ENCODE measurements around the gene ADGB. TPM values are rescaled to one million over a fixed set of nuclear protein-coding genes. Genes with fewer than 3 reads are reported as not detected.

The ADGB gene
- total RNA-seq, 1 experiment from 2014 or later: not detected

DNA sequence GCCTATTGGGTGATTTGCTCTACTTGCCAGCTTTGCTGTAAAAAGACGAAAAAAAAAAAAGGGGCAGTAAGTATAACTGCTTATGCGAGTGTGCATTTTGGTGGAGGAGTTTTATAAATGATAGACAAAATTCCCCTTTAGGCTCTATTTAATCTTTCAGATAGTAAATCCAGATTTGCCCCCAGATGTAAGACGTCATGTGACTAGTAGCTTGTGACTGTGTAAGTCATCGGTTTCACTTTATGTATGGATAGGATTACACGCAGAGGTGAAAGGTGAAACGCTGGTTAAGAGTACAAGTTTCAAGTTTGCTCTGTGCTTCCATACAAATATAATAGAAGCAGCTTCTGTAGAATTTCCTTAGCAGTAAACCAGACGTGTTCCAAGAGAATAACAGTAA, 47.2 kb upstream of the ADGB start (continued):
- no peak for TF ChIP-seq ELF1 (IDR thresholded peaks at IDR 0.05; ENCODE audit: borderline replicate concordance, low read depth)

DNA sequence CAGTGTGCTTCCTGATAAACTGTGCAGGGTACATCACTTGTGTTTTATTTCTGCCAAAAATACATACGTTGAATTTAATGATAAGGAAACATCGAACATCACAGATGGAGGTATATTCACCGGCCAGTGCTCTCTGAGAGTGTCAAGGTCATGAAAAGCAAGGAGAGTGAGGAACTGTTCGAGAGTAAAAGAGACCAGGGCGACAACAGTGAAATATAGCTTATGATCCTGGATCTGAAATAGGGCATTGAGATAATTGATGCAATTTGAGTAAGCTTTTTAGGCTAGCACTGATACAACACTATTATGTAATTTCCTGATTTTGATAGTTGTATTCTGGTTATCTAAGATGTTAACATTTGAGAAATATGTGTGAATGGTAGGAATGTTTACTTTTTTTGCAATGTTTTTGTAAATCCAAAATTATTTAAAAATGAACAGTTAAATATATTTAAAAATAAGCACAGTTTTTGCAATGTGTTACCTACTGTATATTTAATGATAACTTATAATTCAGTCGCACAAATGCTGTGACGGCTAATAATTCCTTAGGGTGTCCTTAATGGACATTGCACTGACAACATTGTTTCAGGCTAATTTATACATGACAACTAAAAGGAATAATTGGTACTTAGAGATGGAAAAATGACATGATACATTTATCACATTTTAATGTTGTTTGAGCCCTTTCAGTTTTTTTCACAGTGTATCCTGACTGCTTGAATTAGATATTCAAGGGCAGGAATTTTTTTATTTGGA, 45.2 kb upstream of the ADGB start:
- H3K27ac ChIP-seq (ENCODE audit: low read depth, low read length): no peak overlapping the region
- no peaks in the 10 kb centered on the region for H3K9me3 ChIP-seq (ENCODE audit: control insufficient read depth in 1 of 2, insufficient read depth in 1 of 2, low read depth in 1 of 2, low read length in 2 of 2)
- no peaks in the 10 kb centered on the region for H3K36me3 ChIP-seq (ENCODE audit: control insufficient read depth in 1 of 2, insufficient read depth in 2 of 2, low read length in 2 of 2)
- ATAC-seq (no peak), DNase-seq (ENCODE audit: low read depth, low spot score) (no peak)
- BruUV-seq (replicated peaks): no TSS peak
- ChIA-PET RAD21 (ENCODE audit: low non-redundant PET in 1 of 2, low total read pairs in 2 of 2, uncharacterized antibody in 2 of 2, unreplicated experiment in 2 of 2) (no interaction called here), POLR2A (no interaction called here), CTCF (no interaction called here)
- H3K27me3 ChIP-seq (ENCODE audit: insufficient read depth, low read length): peaks cover 13% of the 10 kb centered on the region; the same call in 1 of the 2 replicates
- no peaks in the 10 kb centered on the region for H3K79me2 ChIP-seq (ENCODE audit: insufficient read depth, low read length)
- no peaks in the 10 kb centered on the region for H4K20me1 ChIP-seq (ENCODE audit: insufficient read depth)
- H3K9ac ChIP-seq (ENCODE audit: low read length): no peak overlapping the region
- no peak overlapping the region for H3K4me2 ChIP-seq (ENCODE audit: low read length)
- no peaks in the 10 kb centered on the region for H3K4me1 ChIP-seq (ENCODE audit: control insufficient read depth in 1 of 2, insufficient read depth in 2 of 2, low read length in 2 of 2)
- no peaks in the 10 kb centered on the region for H3K9me2 ChIP-seq (ENCODE audit: insufficient read depth)
- no peak overlapping the region for H2AFZ ChIP-seq (ENCODE audit: low read depth, low read length, poor library complexity, severe bottlenecking)
- H3K4me3 ChIP-seq (replicated peaks in 1 of 2; ENCODE audit: low read depth in 1 of 2, low read length in 2 of 2): no peak overlapping the region
- TF ChIP-seq RAD21 (IDR thresholded peaks at IDR 0.05; ENCODE audit: low read depth) (no peak), CBX3 (IDR thresholded peaks at IDR 0.05; ENCODE audit: low read depth) (no peak), EGR1 (IDR thresholded peaks at IDR 0.05; ENCODE audit: low read depth) (no peak), EZH2phosphoT487 (IDR thresholded peaks at IDR 0.05; ENCODE audit: borderline replicate concordance) (no peak), ZFX (IDR thresholded peaks at IDR 0.05) (no peak), EZH2 (IDR thresholded peaks at IDR 0.05) (no peak), JUND (IDR thresholded peaks at IDR 0.05) (no peak), FOSL1 (IDR thresholded peaks at IDR 0.05; ENCODE audit: low read depth) (no peak), POLR2AphosphoS5 (IDR thresholded peaks at IDR 0.05; ENCODE audit: low read depth, low read length) (no peak)
- TF ChIP-seq, protein P1, sequence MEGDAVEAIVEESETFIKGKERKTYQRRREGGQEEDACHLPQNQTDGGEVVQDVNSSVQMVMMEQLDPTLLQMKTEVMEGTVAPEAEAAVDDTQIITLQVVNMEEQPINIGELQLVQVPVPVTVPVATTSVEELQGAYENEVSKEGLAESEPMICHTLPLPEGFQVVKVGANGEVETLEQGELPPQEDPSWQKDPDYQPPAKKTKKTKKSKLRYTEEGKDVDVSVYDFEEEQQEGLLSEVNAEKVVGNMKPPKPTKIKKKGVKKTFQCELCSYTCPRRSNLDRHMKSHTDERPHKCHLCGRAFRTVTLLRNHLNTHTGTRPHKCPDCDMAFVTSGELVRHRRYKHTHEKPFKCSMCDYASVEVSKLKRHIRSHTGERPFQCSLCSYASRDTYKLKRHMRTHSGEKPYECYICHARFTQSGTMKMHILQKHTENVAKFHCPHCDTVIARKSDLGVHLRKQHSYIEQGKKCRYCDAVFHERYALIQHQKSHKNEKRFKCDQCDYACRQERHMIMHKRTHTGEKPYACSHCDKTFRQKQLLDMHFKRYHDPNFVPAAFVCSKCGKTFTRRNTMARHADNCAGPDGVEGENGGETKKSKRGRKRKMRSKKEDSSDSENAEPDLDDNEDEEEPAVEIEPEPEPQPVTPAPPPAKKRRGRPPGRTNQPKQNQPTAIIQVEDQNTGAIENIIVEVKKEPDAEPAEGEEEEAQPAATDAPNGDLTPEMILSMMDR (IDR thresholded peaks at IDR 0.05 in 2 of 3, conservative IDR thresholded peaks at IDR 0.05 in 1 of 3; ENCODE audit: borderline replicate concordance in 1 of 3, insufficient read depth in 1 of 3, low read depth in 2 of 3, low read length in 2 of 3): no peak
- TF ChIP-seq, protein P2, sequence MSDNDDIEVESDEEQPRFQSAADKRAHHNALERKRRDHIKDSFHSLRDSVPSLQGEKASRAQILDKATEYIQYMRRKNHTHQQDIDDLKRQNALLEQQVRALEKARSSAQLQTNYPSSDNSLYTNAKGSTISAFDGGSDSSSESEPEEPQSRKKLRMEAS (IDR thresholded peaks at IDR 0.05): no peak
- intact Hi-C loops (cut with micrococcal nuclease): no loop called here

Data from HCT116 (cell line).